Stromal cell of bone marrow (primary cell): ENCODE data around the gene LIMS1.

Experiments
- DNase-seq: peaks from one replicate; pipeline ENCODE4 v3.0.0-alpha.2; 2012; ENCODE audit warnings: low read depth

The LIMS1 gene

DNA sequence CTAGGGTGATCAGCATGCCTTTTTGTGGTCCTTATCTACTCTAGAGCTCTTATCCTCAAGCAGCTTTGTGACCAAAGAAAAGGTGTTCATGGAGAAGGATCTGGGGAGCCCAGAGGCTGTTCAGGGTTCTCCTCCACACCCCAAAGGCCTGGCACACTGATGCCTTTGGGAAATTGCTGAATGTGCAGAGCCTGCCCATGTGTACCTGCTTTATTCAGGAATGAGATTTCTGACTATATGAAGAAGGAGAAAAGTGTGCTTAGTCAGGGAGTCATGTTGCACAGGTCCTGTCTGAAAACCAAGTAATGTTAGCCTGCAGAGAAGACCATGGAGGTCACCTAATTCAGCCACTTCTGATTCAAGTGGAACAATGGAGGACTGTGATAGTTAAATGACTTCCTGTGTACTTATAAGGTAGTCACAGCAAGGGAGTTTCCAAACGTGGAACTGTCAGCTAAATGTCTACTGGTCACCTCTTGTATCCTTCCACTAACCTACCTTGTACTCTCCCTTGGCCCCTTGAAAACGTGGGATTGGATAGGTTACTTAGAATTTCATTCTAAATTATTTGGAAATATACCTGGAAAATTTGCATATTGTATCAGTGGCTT, 81.3 kb downstream of the LIMS1 start:
- DNase-seq, result no peak

- no peak for DNase-seq
These were observed 82.0 kb downstream of the LIMS1 start for GRCh38 chr2:108616318-108616717.

DNA sequence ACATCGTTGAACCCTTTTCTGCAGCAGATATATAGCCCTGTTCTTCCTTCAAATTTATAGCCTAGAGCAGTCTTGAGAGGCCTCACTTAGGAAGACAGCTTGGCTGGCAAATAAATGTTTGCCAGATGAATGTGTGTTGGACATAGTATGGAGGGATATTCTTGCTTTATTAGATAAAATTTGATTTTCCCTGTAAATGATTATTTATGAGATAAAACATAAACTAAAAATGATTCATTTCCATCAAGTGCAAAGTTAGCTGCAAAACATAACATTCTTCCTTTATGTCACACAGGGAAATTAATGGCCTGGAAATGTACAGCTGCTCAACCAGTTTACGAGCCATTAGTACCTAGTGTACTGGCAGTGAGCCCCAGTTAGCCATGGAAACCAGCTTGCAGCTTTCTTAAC, 82.5 kb downstream of the LIMS1 start:
- DNase-seq, result no peak

- DNase-seq, result no peak
These were observed 83.3 kb downstream of the LIMS1 start for GRCh38 chr2:108617617-108618016.

GRCh38 chr2:108619925-108620620, 85.8 kb downstream of the LIMS1 start:
- no peak for DNase-seq

DNA sequence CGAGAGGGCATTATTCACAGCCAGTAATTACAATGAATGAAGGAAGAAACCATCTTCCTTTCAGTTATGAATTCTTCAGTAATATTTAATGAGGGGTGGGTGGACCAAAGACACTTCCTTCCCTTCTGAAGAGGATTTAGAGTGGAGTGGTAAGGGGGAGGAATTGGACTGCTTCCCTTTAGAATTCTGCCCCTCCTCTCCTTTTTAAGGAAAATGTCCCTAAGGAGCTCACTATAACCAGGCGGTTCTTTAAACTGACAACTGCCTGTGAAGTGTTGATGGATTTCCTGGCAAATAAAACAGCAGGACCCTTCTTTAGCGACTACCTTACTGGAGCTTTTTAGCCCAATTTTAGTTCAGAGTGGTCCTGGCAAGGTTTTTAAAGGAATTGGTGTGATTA, 86.4 kb downstream of the LIMS1 start:
- DNase-seq, result no peak

DNA sequence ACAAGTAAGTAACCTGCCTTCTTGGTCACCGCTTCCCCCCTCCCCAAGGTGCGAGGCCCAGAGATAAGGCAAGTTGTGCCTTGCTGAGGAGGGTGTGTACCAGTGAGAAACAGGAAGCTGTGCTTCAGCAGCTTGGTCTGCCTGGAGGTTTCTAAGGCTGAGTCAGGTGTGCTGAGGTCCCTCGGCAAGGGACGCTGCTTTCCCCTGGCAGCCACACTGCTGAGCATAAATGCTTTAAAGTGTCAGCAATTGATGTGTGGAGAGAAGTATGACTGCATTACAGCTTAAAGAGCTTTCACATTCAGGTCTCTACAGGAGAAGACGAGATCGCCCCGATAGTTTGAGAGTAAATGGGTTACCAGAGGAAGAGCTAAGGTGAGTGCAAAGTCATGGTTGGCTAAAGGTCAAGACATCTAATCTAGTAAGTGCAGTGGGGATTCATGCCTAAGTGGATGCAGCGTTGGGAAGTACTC, 86.9 kb downstream of the LIMS1 start:
- no peak for DNase-seq

DNA sequence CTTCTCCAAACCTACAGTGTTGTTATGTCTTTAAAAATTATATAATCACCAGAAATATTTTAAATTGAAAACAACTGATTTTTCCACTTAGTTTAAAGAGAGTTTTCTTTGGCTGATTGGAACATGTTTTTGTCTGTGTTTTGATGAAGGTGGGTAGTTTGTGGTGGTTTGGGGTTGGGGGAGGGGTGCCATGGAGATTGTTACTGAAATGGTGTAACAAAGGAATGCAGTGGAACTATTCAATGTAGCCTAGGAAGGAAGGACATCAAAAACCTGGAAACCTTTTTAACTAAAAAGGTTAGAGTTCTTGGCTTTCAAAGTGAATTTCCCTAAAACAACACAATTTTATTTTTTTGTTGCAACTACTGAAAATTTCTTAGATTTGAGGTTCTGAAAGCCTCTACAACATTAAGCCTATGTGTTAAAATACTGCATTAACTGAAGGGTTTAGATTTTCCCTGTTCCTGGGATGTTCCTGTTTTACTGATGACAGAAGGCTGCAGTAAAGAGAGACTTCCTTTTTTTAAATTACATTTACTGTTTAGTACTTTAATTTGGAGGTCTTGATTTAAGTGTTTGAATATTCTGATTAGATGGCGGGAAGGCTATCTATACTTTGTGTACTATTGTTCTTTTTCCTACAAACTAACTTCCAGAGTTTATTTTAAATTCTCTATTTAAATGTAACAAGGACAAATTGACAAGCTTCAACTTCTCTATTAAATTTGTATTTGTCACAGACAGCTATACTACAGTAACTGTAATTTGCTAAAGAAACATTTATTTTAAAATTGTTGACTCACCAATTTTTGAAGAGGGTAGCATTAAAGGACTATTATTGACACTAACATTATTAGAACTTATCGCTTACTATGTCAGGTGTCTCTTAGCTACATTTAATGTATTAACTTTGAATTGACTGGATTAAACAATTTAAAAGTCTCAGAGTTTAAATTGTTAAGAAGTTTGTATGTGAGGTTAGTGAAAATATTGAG, 87.7 kb downstream of the LIMS1 start:
- DNase-seq, result no peak

GRCh38 chr2:108623616-108624015, 89.3 kb downstream of the LIMS1 start:
- no peak for DNase-seq

DNA sequence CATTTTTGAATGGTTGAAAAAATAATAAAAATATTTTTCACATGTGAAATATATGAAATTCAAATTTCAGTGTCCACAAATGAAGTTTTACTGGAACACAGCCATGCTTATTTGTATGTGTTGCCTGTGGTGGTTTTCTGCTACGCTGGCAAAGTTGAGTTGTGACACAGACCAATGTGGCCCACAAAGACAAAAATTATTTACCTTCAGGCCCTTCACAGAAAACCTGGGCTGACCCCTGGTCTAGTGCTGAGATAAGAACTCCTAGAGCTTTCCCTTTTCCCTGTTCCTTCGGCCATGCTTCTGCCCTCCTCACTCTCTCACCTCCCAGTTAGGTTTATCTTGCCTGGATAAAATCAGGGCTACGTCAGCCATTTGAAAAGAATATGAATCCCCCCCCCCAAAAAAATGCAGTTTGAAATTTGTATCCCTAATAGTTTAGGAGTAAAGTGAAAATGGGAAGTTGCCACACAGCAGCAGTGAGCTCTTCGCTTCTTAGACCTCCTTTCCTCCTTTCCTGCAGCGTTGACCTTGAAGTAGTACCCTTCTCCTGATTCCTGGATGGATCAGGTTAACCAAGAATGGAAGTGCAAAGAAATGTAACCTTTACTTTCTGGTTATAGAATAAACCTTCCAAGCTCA, 91.0 kb downstream of the LIMS1 start:
- DNase-seq, result no peak

GRCh38 chr2:108625828-108626195, 91.5 kb downstream of the LIMS1 start:
- no peak for DNase-seq

- DNase-seq, result no peak
These were observed 92.7 kb downstream of the LIMS1 start for GRCh38 chr2:108626995-108627394.

DNA sequence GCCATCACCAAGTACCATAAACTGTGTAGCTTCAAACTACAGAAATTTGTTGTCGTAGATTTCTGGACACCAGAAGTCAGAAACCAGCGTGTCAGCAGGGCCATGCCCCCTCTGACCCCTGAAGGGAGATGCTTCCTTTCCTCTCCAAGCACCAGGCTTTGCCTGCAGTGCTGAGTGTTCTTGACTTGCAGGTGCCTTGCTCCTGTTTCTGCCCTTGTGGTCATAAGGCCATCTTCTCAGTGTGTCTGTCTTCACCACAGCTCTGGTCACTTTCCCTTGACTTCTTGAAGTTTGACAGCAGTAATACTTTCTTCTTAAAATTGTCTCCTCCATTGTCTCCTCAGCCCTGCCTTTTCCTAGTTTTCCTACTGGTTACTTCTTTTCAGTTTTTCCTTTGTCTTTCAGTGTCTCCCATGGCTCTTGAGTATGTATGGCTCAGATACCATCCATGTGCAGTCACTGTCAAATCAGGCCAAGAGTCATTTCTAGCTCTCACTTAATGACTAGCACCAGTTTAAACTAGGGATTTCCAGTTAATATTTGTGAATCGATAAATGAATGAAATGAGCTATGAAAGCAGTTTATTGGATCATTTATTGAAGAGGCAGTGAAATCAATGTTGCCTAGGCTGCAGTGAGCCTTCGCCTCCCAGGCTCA, 93.8 kb downstream of the LIMS1 start:
- no peak for DNase-seq

DNA sequence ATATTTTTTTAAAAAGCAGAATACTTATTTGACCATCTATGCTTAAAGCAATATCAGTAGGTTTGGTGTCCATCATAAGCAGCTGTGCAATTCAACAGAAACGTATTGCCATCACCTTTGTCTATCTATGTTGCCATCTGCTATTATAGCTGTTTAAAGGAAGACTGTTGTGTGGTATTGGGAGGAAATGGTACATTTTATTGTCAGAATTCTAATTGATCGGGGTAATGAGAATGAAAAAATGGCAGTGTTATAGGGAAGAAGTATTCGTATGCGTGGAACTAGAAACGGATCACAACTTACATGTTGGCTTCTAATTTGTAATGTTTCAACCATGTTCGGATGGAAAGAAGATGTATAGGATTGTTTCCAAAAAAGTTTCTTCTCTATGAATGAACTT, 94.7 kb downstream of the LIMS1 start:
- DNase-seq, result no peak

- no peak for DNase-seq
These were observed 95.1 kb downstream of the LIMS1 start for GRCh38 chr2:108629417-108629816.

DNA sequence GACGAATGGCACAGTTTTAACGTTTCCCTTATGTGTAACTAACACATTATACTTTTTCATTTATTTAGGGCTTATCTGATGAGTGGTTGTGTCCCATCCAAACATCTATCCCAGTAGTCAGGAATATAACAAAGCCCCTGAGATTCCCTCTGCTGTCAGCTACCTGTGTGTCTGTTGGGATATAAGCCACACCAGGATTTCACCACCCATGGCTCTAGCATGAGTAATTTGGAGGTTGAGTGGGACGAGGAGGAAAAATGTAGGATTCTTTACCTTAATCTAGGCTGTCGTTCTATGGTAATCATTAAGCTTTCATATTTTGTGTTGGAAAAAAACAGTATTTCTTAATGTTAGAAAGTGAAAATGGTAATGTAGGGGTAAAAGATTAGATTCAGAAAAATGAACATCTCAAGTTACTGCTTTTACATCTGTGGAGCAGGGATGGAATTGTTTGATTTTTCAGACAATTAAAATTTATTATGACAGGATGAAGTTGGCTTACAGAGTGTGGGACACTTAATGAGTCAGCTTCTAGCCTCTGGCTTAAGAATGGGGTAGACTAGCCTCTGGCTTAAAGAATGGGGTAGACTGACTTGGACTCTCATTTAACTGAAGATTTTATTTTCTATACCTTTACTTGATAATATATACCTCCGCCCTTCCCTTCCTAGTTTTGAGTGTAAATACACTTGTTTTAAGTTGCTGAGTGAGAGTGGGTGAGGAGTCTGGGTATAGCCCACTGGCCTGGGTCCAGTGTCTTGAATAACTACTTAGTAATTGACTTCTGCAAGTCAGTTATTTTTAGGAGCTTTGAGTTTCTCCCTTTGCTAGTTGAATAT, 96.5 kb downstream of the LIMS1 start:
- DNase-seq, result no peak

- no peak for DNase-seq
These were observed 98.3 kb downstream of the LIMS1 start for GRCh38 chr2:108632332-108633160.

GRCh38 chr2:108633409-108633808, 99.1 kb downstream of the LIMS1 start:
- no peak for DNase-seq

DNA sequence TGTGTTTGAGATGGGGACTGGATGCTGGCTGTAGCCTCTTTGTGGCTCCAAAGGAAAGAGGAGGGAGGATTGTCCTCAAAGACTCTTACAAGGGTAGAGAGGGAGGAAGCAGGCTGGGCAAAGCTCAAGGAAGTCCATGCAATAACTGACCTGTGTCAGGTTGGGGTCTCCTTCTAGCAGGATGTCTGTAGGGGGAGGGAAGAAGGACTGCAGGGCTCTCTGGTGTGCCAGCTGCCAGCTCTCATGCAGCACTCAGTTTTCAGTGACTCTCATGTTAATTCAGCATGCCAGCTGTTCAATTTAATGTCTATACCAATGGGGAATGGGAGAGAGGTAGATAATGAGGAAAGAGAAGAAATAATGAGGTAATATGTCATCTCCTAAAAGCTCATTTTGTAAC, 99.7 kb downstream of the LIMS1 start:
- DNase-seq, result no peak
